Epidermal melanocyte (primary cell): ENCODE results near the gene FBXL15.

Source experiments
- DNase-seq: peaks from one replicate; pipeline ENCODE4 v3.0.0; 2011; ENCODE audit warnings: low spot score; ENCODE audit not compliant: insufficient read length

Gene FBXL15

GRCh38 chr10:102424916-102425315, 4.3 kb downstream of the FBXL15 start:
- no peak for DNase-seq

- no peak for DNase-seq
Observed at GRCh38 chr10:102425444-102425843, 4.8 kb downstream of the FBXL15 start.

GRCh38 chr10:102426803-102427287, 6.2 kb downstream of the FBXL15 start:
- no peak for DNase-seq

GRCh38 chr10:102429468-102429867, 8.8 kb downstream of the FBXL15 start:
- DNase-seq = no peak

GRCh38 chr10:102431452-102432124, 11.0 kb downstream of the FBXL15 start:
- DNase-seq = no peak

- DNase-seq = peak; percentile 97
Observed at GRCh38 chr10:102432162-102432950, 11.7 kb downstream of the FBXL15 start, which contains the start of gene CUEDC2. Gene CUEDC2 (minus strand): TSS chr10:102432574. CDS start chr10:102425188, 7,386 bp downstream.

GRCh38 chr10:102433619-102434046, 13.0 kb downstream of the FBXL15 start:
- no peak for DNase-seq

- no peak for DNase-seq
Observed at GRCh38 chr10:102434394-102435132, 13.9 kb downstream of the FBXL15 start.

- no peak for DNase-seq
Observed at GRCh38 chr10:102435133-102435497, 14.5 kb downstream of the FBXL15 start.

GRCh38 chr10:102435529-102436233, 15.0 kb downstream of the FBXL15 start:
- DNase-seq = no peak

- no peak for DNase-seq
Observed at GRCh38 chr10:102436312-102436711, 15.7 kb downstream of the FBXL15 start.

- no peak for DNase-seq
Observed at GRCh38 chr10:102437515-102437914, 16.9 kb downstream of the FBXL15 start.

- DNase-seq = no peak
Observed at GRCh38 chr10:102438374-102438773, 17.7 kb downstream of the FBXL15 start.

GRCh38 chr10:102444851-102445250, 24.2 kb downstream of the FBXL15 start:
- no peak for DNase-seq

- DNase-seq = no peak
Observed at GRCh38 chr10:102449321-102450123, 28.9 kb downstream of the FBXL15 start.

- no peak for DNase-seq
Observed at GRCh38 chr10:102450124-102450373, 29.4 kb downstream of the FBXL15 start.

- peak; percentile 75 for DNase-seq
Observed at GRCh38 chr10:102450374-102451104, 29.9 kb downstream of the FBXL15 start.

GRCh38 chr10:102451105-102451969, 30.7 kb downstream of the FBXL15 start, which contains the start of gene C10orf95:
Gene C10orf95 (minus strand): TSS chr10:102451543. CDS start chr10:102451093, 450 bp downstream.
- DNase-seq = no peak
